Effector memory CD8-positive, alpha-beta T cell (primary cell): ENCODE results near the gene JAZF1.

Experiments used
- ATAC-seq: fragments of 150-1000 bp; cut with Tn5 transposase; replicated peaks from 2 replicates; pipeline ENCODE4 v1.10.0; 2021; ENCODE audit warnings: mild to moderate bottlenecking, moderate library complexity
- DNase-seq, 3 experiments: peaks; one replicate each; pipeline ENCODE4 v3.0.0; 2021
- H3K27ac Mint-ChIP-seq, 2 donors: one replicate each; pipeline ENCODE4 v1.8.0; 2022; ENCODE audit warnings: mild to moderate bottlenecking in 2 of 2, mixed read lengths in 2 of 2, moderate library complexity in 2 of 2
- H3K27me3 Mint-ChIP-seq, 2 donors: one replicate each; pipeline ENCODE4 v1.8.0; 2022; ENCODE audit warnings: mixed read lengths in 2 of 2
- H3K36me3 Mint-ChIP-seq: one replicate; pipeline ENCODE4 v1.8.0; 2022; ENCODE audit warnings: mild to moderate bottlenecking, moderate library complexity, mixed read lengths; ENCODE audit not compliant: insufficient read depth
- H3K4me1 Mint-ChIP-seq, 2 donors: one replicate each; pipeline ENCODE4 v1.8.0; 2022; ENCODE audit warnings: low read depth in 2 of 2, mixed read lengths in 2 of 2
- H3K4me3 Mint-ChIP-seq, 2 donors: one replicate each; pipeline ENCODE4 v1.8.0; 2022; ENCODE audit warnings: mild to moderate bottlenecking in 2 of 2, mixed read lengths in 2 of 2, moderate library complexity in 2 of 2
- H3K9me3 Mint-ChIP-seq, 2 donors: one replicate each; pipeline ENCODE4 v1.8.0; 2022; ENCODE audit warnings: mixed read lengths in 2 of 2

JAZF1 gene

DNA sequence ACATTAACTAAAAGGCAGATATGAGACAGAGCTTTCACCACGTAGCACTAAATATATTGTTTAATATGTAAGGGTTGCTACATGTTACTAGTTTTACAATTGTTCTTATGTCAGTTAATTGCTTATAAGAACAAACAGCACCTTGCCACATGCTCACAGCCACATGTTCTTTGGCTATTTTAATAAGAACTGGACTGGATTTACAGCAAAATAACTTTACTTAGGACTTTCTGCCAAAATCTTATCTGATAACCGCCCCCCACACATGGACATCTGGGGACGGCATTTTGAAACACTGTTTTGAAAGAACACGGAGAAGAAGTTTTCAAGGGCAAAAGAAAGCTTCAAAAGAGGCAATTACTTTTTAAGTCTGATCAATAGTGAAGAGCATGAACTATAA lies 45.3 kb downstream of the JAZF1 start:
- H3K27ac Mint-ChIP-seq, result peak overlapping the region in 1 of 2 donors; percentile 44

DNA sequence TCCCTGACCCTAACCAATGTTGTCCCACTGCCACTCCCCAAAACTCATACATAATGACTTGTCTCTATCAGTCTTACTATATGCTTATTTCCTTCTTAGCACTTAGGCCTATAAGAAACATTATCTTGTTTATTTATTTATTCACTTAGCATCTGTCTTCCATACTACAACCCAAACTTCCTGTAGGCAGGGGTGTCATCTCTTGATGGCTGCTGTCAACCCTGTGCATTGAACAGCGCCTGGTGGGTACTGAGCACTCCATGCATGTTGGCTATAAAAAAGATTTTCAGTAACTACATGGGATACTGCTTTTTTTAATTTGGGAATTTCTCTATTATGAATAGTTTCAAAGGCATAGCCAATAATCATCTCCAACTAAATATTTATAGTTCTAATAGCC lies 46.7 kb downstream of the JAZF1 start:
- Mint-ChIP-seq H3K27ac (peak overlapping the region in 1 of 2 donors; percentile 17), H3K4me1 (peaks cover 27 to 63% of the 10 kb centered on the region in 2 donors), H3K9me3 (no peaks in the 10 kb centered on the region), H3K4me3 (no peak overlapping the region), H3K27me3 (no peaks in the 10 kb centered on the region), H3K36me3 (no peaks in the 10 kb centered on the region)
- DNase-seq (no peak), ATAC-seq (no peak)

More for the DNA sequence above, 45.3 kb downstream of the JAZF1 start:
- H3K4me3 Mint-ChIP-seq, result no peak overlapping the region
- no peaks in the 10 kb centered on the region for H3K27me3 Mint-ChIP-seq
- DNase-seq (no peak), ATAC-seq (no peak)
- peaks cover 23 to 58% of the 10 kb centered on the region in 2 donors for H3K4me1 Mint-ChIP-seq
- H3K9me3 Mint-ChIP-seq, result no peaks in the 10 kb centered on the region
- H3K36me3 Mint-ChIP-seq, result no peaks in the 10 kb centered on the region

DNA sequence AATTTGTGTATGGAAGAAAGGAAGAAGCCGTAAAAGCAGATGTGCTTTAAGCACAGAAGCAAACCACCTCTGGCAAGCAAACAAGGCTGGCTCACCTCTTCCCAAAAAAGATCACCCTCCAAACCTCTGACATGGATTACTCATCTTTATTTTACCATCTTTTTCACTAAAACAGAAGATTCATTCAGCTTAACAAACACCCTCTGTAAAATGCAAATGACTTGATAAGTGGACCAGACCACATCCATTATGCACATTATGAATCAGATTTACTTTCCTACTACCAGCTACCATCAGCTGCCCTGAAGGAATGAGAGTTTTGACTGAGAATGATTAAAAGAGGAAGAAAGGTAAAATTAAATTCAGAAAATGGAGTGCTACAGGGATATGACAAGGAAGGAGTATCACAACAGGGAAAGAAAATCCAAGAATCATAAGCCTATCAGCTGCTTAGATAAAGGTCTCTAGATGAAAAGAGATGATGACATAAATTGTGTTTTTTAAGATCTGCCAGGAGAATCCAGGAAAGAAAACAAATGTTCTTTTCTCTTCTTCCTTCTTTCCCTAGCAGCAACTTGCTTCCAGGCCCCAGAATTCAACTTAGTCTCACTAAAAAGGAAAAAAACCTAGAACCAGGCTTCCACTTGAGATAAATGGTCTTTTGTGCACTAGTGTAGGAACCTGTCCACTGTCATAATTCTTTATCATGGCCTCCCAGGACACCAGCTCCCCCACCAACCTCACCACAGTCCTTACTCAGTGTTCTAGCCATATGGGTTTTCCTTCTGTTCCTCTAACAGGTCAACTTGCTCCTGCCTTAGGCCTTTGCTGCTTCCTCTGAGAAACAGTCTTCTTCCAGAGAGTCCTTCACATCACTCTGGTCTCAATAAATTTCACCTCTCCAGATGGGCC lies 47.4 kb downstream of the JAZF1 start:
- H3K4me1 Mint-ChIP-seq, result peaks cover 30 to 68% of the 10 kb centered on the region in 2 donors

DNA sequence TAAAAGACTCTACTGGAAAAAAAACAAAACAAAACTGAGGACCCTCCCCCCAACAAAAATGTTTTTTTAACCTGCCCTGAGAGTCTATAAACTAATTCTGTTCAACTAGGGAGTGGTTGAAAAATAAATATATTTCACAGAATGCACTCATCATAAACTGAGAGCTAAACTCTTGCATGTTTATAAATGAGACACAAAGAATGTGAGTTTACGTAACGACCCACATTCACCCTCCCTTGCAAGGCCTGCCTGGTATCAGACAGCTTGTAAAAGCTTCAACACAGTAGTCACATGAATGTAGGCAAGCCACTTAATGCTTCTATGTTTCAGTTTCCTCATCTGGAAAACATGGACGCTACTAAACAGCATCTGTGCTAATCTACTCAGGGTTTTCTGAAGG lies 50.3 kb downstream of the JAZF1 start:
- Mint-ChIP-seq H3K9me3 (no peaks in the 10 kb centered on the region), H3K4me3 (no peak overlapping the region), H3K27me3 (no peaks in the 10 kb centered on the region), H3K4me1 (peaks cover 21 to 51% of the 10 kb centered on the region in 2 donors), H3K27ac (no peak overlapping the region), H3K36me3 (no peaks in the 10 kb centered on the region)
- ATAC-seq (no peak), DNase-seq (no peak)

More for the DNA sequence above, 47.4 kb downstream of the JAZF1 start:
- peak overlapping the region in 1 of 2 donors; percentile 17 for H3K27ac Mint-ChIP-seq
- no peaks in the 10 kb centered on the region for H3K36me3 Mint-ChIP-seq
- DNase-seq (no peak), ATAC-seq (no peak)
- no peaks in the 10 kb centered on the region for H3K27me3 Mint-ChIP-seq
- H3K4me3 Mint-ChIP-seq, result no peak overlapping the region
- H3K9me3 Mint-ChIP-seq, result no peaks in the 10 kb centered on the region

DNA sequence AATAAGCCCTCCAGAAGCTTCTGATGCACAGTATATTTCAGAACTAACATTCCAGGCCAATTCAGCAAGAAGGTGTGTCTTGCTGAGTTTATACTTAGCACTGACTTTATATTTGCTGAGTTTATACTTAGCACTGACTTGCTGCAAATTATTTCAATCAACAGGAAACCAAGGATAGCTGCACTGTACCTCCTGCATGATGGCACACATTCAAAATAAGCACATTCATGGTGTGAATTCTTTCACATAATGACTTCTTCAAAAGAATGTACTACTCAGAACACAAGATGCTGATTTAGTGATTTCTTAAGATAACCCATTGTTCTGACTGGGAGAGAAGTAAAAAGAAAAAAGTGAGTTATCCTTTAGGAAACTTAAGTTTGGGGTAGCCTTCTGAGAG lies 52.0 kb downstream of the JAZF1 start:
- DNase-seq (no peak), ATAC-seq (no peak)
- Mint-ChIP-seq H3K27ac (peak overlapping the region in 1 of 2 donors; percentile 45), H3K9me3 (no peaks in the 10 kb centered on the region), H3K27me3 (no peaks in the 10 kb centered on the region), H3K4me1 (peaks cover 26 to 61% of the 10 kb centered on the region in 2 donors), H3K36me3 (no peaks in the 10 kb centered on the region), H3K4me3 (no peak overlapping the region)

DNA sequence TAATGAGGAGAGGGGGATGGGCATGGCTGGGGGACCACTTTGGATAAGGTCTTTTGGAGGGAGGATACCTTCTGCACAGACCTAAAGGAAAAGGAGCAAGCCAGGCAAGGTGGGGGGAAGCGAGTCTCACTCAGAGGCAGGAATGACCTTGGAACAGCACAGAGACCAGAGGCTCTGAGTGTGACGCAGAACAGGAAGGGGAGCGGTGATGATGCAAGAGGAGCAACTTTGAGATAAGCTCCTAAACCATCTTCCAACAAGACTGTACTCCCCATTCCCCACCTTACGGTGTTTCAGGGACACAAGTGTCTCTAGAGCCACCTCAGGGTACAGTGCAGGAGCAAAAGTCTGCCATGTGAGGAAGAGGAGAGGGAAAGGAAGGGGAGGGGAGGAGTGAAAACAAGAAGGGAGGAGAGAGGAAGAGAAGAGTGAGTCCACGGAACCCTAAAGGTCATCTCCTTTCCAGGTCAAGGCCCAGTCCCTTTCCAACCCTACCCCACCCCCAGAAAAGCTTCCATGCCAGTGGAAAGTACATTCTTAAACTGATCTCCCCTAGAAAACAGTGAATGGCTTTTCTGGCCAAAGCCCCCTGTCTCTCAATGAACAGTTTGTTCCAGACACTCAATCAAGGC lies 54.1 kb downstream of the JAZF1 start:
- no peak for ATAC-seq
- peak overlapping the region in 1 of 2 donors; percentile 6 for H3K27ac Mint-ChIP-seq
- no peak for DNase-seq
- H3K9me3 Mint-ChIP-seq, result no peaks in the 10 kb centered on the region
- H3K4me1 Mint-ChIP-seq, result peaks cover 38 to 67% of the 10 kb centered on the region in 2 donors
- no peak overlapping the region for H3K4me3 Mint-ChIP-seq
- no peaks in the 10 kb centered on the region for H3K27me3 Mint-ChIP-seq
- H3K36me3 Mint-ChIP-seq, result no peaks in the 10 kb centered on the region

DNA sequence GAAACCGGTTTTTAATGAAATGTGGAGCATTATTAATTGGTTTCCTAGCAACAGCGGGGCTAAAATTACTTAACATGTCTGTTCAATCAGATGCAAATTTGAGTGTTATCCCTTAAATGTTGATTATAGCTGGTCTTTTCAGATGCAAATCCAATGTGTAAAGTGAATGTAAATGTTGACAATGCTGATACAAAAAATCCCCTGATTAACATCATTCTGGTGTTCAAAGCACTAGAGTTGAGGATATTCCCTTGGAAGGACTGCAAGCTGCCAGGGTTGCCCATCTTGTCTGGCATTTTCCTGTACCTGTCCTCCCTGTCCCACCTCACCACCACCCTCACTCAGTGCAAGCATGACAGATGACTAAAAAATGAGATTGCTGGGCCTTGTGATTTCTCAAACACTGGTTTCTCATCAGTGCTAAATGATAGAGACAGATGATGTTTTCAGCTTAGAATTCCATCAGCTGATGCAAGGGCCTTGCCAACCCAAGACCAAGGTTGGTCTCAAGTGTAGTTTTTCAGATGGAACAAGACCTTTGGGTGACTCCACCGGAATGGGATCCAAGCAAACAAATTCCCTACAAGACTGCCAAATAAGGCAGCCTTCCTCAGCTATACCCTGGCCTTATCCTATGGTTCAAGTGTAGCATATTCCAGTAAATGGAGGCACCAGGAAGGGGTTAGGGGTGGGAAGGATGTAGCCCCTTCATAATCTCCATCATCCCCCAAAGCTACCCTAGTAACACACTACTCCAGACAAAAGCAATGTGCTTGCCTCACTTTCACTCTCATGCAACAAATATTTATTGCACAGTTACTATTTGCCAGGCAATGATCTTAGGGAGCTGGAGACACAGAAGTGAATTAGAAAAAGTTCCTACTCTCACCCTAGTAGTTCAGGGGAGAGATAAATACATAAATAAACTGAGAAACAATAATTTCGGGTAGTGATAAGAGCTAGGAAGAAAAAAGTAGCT lies 54.9 kb downstream of the JAZF1 start:
- DNase-seq (no peak), ATAC-seq (no peak)
- Mint-ChIP-seq H3K4me1 (peaks cover 46 to 65% of the 10 kb centered on the region in 2 donors), H3K36me3 (peaks cover 4% of the 10 kb centered on the region), H3K27me3 (no peaks in the 10 kb centered on the region), H3K27ac (no peak overlapping the region), H3K9me3 (no peaks in the 10 kb centered on the region), H3K4me3 (no peak overlapping the region)

DNA sequence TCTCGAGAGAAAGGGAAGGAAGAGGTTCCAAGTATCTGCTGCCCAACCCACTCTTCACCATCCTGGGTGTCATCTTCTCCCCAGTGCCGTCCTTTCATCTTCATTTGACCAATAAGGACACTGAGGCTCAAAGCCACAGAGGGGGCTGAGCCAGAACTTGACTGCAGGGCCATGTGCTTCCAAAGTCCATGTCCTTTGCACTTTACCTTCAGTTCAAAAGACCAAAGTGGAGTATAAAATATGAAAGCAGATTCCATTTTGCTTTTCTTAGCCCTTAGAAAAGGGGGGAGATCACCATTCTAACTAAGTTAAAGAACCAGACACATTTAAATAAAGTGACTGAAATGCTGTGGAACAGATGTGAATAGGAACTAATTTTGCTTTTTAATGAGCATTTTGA lies 56.2 kb downstream of the JAZF1 start:
- no peak for DNase-seq
- H3K9me3 Mint-ChIP-seq, result no peaks in the 10 kb centered on the region
- peaks cover 11% of the 10 kb centered on the region for H3K36me3 Mint-ChIP-seq
- no peak for ATAC-seq
- H3K27ac Mint-ChIP-seq, result peak overlapping the region; percentile 73 to 85
- no peaks in the 10 kb centered on the region for H3K27me3 Mint-ChIP-seq
- H3K4me3 Mint-ChIP-seq, result peak overlapping the region; percentile 44 to 63
- H3K4me1 Mint-ChIP-seq, result peaks cover 58 to 74% of the 10 kb centered on the region in 2 donors

DNA sequence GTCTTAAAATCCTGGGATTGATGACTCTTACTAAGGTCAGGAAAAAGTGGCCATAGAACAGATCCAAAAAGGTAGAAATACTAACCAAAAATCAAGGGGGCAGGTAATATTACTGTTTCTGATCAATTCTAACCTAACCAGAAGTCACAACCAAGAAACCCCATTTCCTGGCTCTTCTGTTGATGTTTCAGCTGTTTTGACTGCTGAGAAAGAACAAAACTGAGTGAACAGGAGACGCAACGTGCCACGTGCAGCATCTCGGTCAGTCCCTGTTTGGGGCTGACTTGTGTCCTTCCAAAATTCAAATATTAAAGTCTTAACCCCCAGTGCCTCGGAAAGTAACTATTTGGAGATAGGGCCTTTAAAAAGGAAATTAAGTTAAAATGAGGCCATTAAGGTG lies 56.8 kb downstream of the JAZF1 start:
- Mint-ChIP-seq H3K4me1 (peaks cover 56 to 72% of the 10 kb centered on the region in 2 donors), H3K9me3 (no peaks in the 10 kb centered on the region), H3K27me3 (no peaks in the 10 kb centered on the region), H3K36me3 (peaks cover 11% of the 10 kb centered on the region), H3K27ac (peak overlapping the region; percentile 73 to 85), H3K4me3 (peak overlapping the region; percentile 44 to 63)
- DNase-seq, result no peak
- ATAC-seq, result peak; percentile 48

DNA sequence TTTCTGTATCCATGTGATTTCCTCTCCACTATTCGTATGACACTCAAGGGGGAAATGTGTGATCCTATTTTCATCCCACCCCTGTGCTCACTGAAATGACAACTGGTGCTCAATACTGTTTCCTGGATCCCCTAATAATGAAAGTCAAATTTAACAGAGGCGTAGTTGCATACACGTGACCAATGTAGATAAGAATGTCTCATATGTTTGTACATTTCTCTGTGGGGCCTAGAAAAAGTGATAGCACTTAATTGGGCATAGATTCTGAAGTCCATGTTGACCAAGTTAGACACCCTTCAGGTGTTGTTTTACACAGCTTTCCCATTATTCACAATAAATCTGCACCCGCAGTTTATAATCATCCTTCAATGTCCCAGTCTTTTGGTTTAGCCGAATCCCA lies 59.1 kb downstream of the JAZF1 start:
- DNase-seq (no peak), ATAC-seq (no peak)
- Mint-ChIP-seq H3K9me3 (no peaks in the 10 kb centered on the region), H3K4me3 (peak overlapping the region in 1 of 2 donors; percentile 10), H3K4me1 (peaks cover 48 to 74% of the 10 kb centered on the region in 2 donors), H3K27me3 (no peaks in the 10 kb centered on the region), H3K27ac (peak overlapping the region in 1 of 2 donors; percentile 85), H3K36me3 (peaks cover 11% of the 10 kb centered on the region)

DNA sequence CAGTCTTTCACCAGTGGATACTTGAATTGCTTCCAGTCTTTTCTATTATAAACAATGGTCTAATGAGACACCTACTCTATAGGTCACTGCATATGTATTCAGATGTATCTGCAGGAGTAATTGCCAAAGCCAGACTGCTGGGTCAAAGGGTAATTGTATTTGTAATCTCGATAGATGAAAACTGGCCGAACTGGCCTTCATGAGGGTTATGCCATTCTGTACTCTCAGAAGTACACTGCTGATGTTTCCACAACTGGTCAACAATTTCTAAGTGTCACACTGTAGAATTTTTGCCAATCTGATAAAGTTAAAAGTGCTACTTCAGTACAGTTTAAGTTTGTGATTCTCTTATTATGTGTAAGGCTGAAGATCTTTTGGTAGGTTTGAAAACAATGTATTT lies 64.6 kb downstream of the JAZF1 start:
- Mint-ChIP-seq H3K27me3 (no peaks in the 10 kb centered on the region), H3K36me3 (peaks cover 10% of the 10 kb centered on the region), H3K4me3 (no peak overlapping the region), H3K9me3 (no peaks in the 10 kb centered on the region), H3K4me1 (peaks cover 21 to 46% of the 10 kb centered on the region in 2 donors), H3K27ac (peak overlapping the region in 1 of 2 donors; percentile 14)
- no peak for ATAC-seq
- DNase-seq, result no peak

DNA sequence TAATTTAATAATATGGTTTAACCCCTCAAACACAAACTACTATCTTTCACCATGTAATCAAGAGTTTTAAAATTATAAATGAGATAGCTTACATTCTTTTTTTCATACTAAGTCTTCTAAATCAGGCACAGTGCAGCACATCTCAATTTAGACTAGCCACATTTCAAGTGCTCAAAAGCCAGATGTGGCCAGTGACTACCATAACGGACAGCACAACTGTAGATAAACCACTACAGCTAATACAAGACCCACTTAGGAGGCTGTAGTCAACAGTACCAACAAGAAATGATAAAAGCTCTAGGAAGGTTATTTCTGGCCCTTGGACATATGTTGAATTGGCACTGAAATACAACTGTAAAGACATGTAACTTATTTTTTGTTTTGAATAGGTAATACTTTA lies 65.3 kb downstream of the JAZF1 start:
- Mint-ChIP-seq H3K27me3 (no peaks in the 10 kb centered on the region), H3K4me3 (no peak overlapping the region), H3K4me1 (peaks cover 15 to 43% of the 10 kb centered on the region in 2 donors), H3K36me3 (peaks cover 3% of the 10 kb centered on the region), H3K27ac (peak overlapping the region in 1 of 2 donors; percentile 48), H3K9me3 (no peaks in the 10 kb centered on the region)
- DNase-seq, result no peak
- no peak for ATAC-seq

DNA sequence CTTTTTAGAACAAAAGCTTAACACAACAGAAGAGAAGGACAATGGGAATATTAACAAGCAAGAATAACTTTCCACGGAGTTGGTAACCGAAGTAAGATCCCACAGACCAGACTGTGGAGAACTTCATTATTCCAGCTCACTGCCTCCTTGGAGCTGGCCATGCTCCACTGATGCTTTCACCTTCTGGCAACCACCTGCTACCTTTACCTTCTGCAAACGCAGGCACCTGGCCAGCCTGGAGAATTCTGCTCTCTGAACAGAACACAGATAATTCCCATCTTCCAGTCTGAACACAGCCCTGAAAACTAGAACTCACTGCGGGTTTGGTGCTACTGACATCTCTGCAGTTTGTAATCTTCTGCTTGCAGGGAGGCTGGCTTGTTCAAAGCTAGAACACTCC lies 66.5 kb downstream of the JAZF1 start:
- no peaks in the 10 kb centered on the region for H3K27me3 Mint-ChIP-seq
- H3K9me3 Mint-ChIP-seq, result no peaks in the 10 kb centered on the region
- peaks cover 4 to 37% of the 10 kb centered on the region in 2 donors for H3K4me1 Mint-ChIP-seq
- DNase-seq (no peak), ATAC-seq (no peak)
- H3K36me3 Mint-ChIP-seq, result no peaks in the 10 kb centered on the region
- peak overlapping the region; percentile 1 to 48 for H3K27ac Mint-ChIP-seq
- H3K4me3 Mint-ChIP-seq, result no peak overlapping the region
